K562 (cell line): Measurements from ENCODE around the gene LEMD3. TPM values are rescaled to one million over a fixed set of nuclear protein-coding genes. Genes with fewer than 3 reads are reported as not detected.

ENCODE experiments used
- ATAC-seq: fragments of 200-7000 bp; cut with Tn5 transposase; 3 replicates; pipeline ENCODE4 v1.9.1; 2020; ENCODE audit warnings: moderate library complexity
- BruUV-seq: library from RNA; stranded (reverse); fragments of 400-500 nt; replicated peaks from 2 replicates; lab custom pipeline; 2021; lab: Mats Ljungman, UMichigan
- CTCF ChIA-PET: fragments of 300-600 bp; formaldehyde crosslinking; extraction: SDS; loops from one replicate; lab custom pipeline; 2021; ENCODE audit warnings: low intra/inter-chr PET ratio; lab: Yijun Ruan, JAX
- POLR2A ChIA-PET: fragments of 300-600, 350-650 bp; sonication (Branson Sonifier 250); formaldehyde crosslinking; extraction: SDS; loops from one replicate; lab custom pipeline; 2021; ENCODE audit warnings: antibody characterized with exemption, inconsistent platforms; lab: Yijun Ruan, JAX
- DNase-seq, 4 experiments: peaks; one replicate each; pipeline versions ENCODE4 v3.0.0 to v3.0.0-alpha.2; 2011 to 2018; ENCODE audit warnings: low spot score in 3 of 4, mixed read lengths in 3 of 4; ENCODE audit errors: extremely low read depth in 1 of 4
- FAIRE-seq: peaks from 2 replicates; lab custom pipeline; 2011; peaks lifted over from hg19 to GRCh38; lab: Jason Lieb, UNC
- H2AFZ ChIP-seq: 2 replicates; pipeline ENCODE4 v1.6.0; 2011; ENCODE audit warnings: low read depth, low read length, control low read depth, inconsistent platforms
- H3K27ac ChIP-seq: fragments of 200-600 bp; 3 replicates; pipeline ENCODE4 v1.8.0; 2011; ENCODE audit warnings: low read depth, mild to moderate bottlenecking, control low read depth, inconsistent platforms, low read length, moderate library complexity, mixed read lengths; ENCODE audit errors: extremely low read depth
- H3K27me3 ChIP-seq, 2 experiments: fragments of 300-600 bp in 1 of 2; 2 replicates in 1 of 2; 3 replicates in 1 of 2; pipeline versions ENCODE4 v1.6.0 to v1.8.0; 2011; ENCODE audit warnings: inconsistent platforms in 2 of 2, low read length in 2 of 2, mild to moderate bottlenecking in 1 of 2, mixed read lengths in 1 of 2, moderate library complexity in 1 of 2; ENCODE audit not compliant: control insufficient read depth in 2 of 2, insufficient read depth in 2 of 2
- H3K36me3 ChIP-seq: fragments of 300-600 bp; 3 replicates; pipeline ENCODE4 v1.8.0; 2011; ENCODE audit warnings: mild to moderate bottlenecking, low read length, inconsistent platforms; ENCODE audit not compliant: control insufficient read depth, insufficient read depth
- H3K4me1 ChIP-seq, 2 experiments: fragments of 200-600 bp in 1 of 2; replicated peaks in 1 of 2; 2 replicates in 1 of 2; 3 replicates in 1 of 2; pipeline versions ENCODE4 v1.5.1 to v1.8.0; 2011; ENCODE audit warnings: inconsistent platforms in 2 of 2, low read length in 2 of 2, mild to moderate bottlenecking in 1 of 2, mixed read lengths in 1 of 2, moderate library complexity in 1 of 2; ENCODE audit not compliant: control insufficient read depth in 2 of 2, insufficient read depth in 2 of 2
- H3K4me2 ChIP-seq: 2 replicates; pipeline ENCODE4 v1.6.1; 2011; ENCODE audit warnings: low read length, control low read depth, inconsistent platforms, mixed read lengths; ENCODE audit not compliant: insufficient read depth
- H3K4me3 ChIP-seq: fragments of 200-600 bp; sonication (generic), shearing (Covaris generic); 2 replicates; pipeline ENCODE4 v1.5.1; 2016; ENCODE audit warnings: control low read depth, inconsistent platforms
- H3K79me2 ChIP-seq: fragments of 200-600 bp; 3 replicates; pipeline ENCODE4 v1.8.0; 2011; ENCODE audit warnings: low read length, inconsistent platforms; ENCODE audit not compliant: control insufficient read depth, insufficient read depth
- H3K9ac ChIP-seq, 2 experiments: 2 replicates each; pipeline versions ENCODE4 v1.6.0 to v1.6.1; 2011; ENCODE audit warnings: low read depth in 2 of 2, low read length in 2 of 2, control low read depth in 1 of 2, inconsistent platforms in 1 of 2, mild to moderate bottlenecking in 1 of 2, mixed read lengths in 1 of 2; ENCODE audit not compliant: insufficient read depth in 1 of 2
- H3K9me1 ChIP-seq: one replicate; pipeline ENCODE4 v1.6.0; 2011; ENCODE audit warnings: inconsistent platforms, mild to moderate bottlenecking, low read length, moderate library complexity; ENCODE audit not compliant: control insufficient read depth, insufficient read depth
- H3K9me3 ChIP-seq: replicated peaks from 2 replicates; pipeline ENCODE4 v1.5.1; 2011; ENCODE audit warnings: low read depth, low read length, inconsistent platforms; ENCODE audit not compliant: control insufficient read depth, insufficient read depth
- H4K20me1 ChIP-seq: replicated peaks from 2 replicates; pipeline ENCODE4 v1.6.1; 2011; ENCODE audit warnings: low read length, inconsistent platforms, mixed read lengths; ENCODE audit not compliant: control insufficient read depth, insufficient read depth
- CBX1 ChIP-seq: sonication (generic); IDR thresholded peaks from 2 replicates; pipeline ENCODE4 v1.6.1; 2016; ENCODE audit warnings: antibody characterized with exemption, low read depth, mild to moderate bottlenecking
- CXXC5 ChIP-seq: fragments of 250-450 bp; sonication (Bioruptor Pico); IDR thresholded peaks from 2 replicates; pipeline ENCODE4 v1.8.0; 2022; ENCODE audit warnings: inconsistent platforms, mild to moderate bottlenecking, moderate library complexity
- DPF2 ChIP-seq: fragments of 450-650 bp; IDR thresholded peaks from 2 replicates; pipeline ENCODE4 v1.6.1; 2016
- FIP1L1 ChIP-seq: fragments of 200-400 bp; formaldehyde crosslinking; IDR thresholded peaks from 2 replicates; pipeline ENCODE4 v1.6.1; 2018; ENCODE audit warnings: mild to moderate bottlenecking, low read depth, low read length; ENCODE audit not compliant: poor library complexity, severe bottlenecking
- FOSL1 ChIP-seq: fragments of 200-800 bp; sonication (Bioruptor generic); conservative IDR thresholded peaks from 2 replicates; pipeline ENCODE4 v1.6.1; 2016; ENCODE audit warnings: missing genetic modification characterization, missing compliant biosample characterization
- MAFK ChIP-seq: IDR thresholded peaks from 2 replicates; pipeline ENCODE4 v1.6.1; 2011; ENCODE audit warnings: low read length, improper control_type of control experiment
- MCM5 ChIP-seq: fragments of 450-650 bp; IDR thresholded peaks from 2 replicates; pipeline ENCODE4 v1.6.1; 2016; ENCODE audit warnings: low read depth
- MEIS2 ChIP-seq: fragments of 450-650 bp; IDR thresholded peaks from 2 replicates; pipeline ENCODE4 v1.6.1; 2014; ENCODE audit warnings: mild to moderate bottlenecking; ENCODE audit not compliant: partially characterized antibody
- MYNN ChIP-seq, 2 experiments: sonication (generic); formaldehyde crosslinking in 1 of 2; IDR thresholded peaks; 2 replicates each; pipeline versions ENCODE4 v1.5.0 to v1.6.1; 2016 to 2020; ENCODE audit warnings: antibody characterized with exemption in 1 of 2, missing genetic modification reagents in 1 of 2
- PHF20 ChIP-seq: fragments of 450-650 bp; IDR thresholded peaks from 2 replicates; pipeline ENCODE4 v1.6.1; 2018; ENCODE audit not compliant: partially characterized antibody
- POLR2A ChIP-seq: fragments of 450-650 bp; conservative IDR thresholded peaks from 2 replicates; pipeline ENCODE4 v1.6.1; 2016
- POLR3A ChIP-seq: IDR thresholded peaks from 2 replicates; pipeline ENCODE4 v1.6.1; 2011; ENCODE audit warnings: borderline replicate concordance, mild to moderate bottlenecking, moderate library complexity; ENCODE audit not compliant: insufficient read length, insufficient read depth; ENCODE audit errors: extremely low read depth
- SAP30 ChIP-seq: fragments of 200-600 bp; sonication (generic); IDR thresholded peaks from 2 replicates; pipeline ENCODE4 v1.6.1; 2012; ENCODE audit warnings: borderline replicate concordance, low read depth, mild to moderate bottlenecking, moderate library complexity, low read length, control low read depth, inconsistent platforms; ENCODE audit not compliant: insufficient read depth, poor library complexity, severe bottlenecking
- STAT5A ChIP-seq: IDR thresholded peaks from 2 replicates; pipeline ENCODE4 v1.6.1; 2012; ENCODE audit warnings: low read length, inconsistent platforms, borderline replicate concordance
- ZC3H4 ChIP-seq: sonication (generic); formaldehyde crosslinking; IDR thresholded peaks from 2 replicates; pipeline ENCODE4 v1.9.0; 2021; ENCODE audit warnings: missing genetic modification reagents, borderline replicate concordance
- ZNF224 ChIP-seq: sonication (generic); formaldehyde crosslinking; IDR thresholded peaks from 2 replicates; pipeline ENCODE4 v1.8.0; 2022; ENCODE audit warnings: mild to moderate bottlenecking, missing genetic modification reagents
- ZNF707 ChIP-seq: fragments of 250-450 bp; sonication (Bioruptor Pico); conservative IDR thresholded peaks from 2 replicates; pipeline ENCODE4 v1.8.0; 2022; ENCODE audit warnings: inconsistent platforms, mild to moderate bottlenecking, moderate library complexity
- ZNF79 ChIP-seq: fragments of 250-450 bp; sonication (Bioruptor Pico); IDR thresholded peaks from 2 replicates; pipeline ENCODE4 v1.4.0; 2020; ENCODE audit warnings: low read depth, mild to moderate bottlenecking, moderate library complexity
- WGBS: fragments of 100-300 bp; shearing (Covaris generic); methylation state at CpG from one replicate; pipeline ENCODE4 v1.1.6; 2016; ENCODE audit warnings: low coverage, mixed read lengths; ENCODE audit not compliant: insufficient coverage; ENCODE audit errors: missing lambda C conversion rate; 5-methylcytosine and 5-hydroxymethylcytosine counted together
- in situ Hi-C: fragments of 300-500 bp; cut with MboI; formaldehyde crosslinking; loops from 4 replicates; pipeline ENCODE4 v1.15.0; 2018; ENCODE audit warnings: inconsistent platforms, mixed read lengths
- intact Hi-C: fragments of 100-400 bp; cut with micrococcal nuclease; formaldehyde crosslinking; loops from 2 replicates; pipeline ENCODE4 v1.14.2; 2022
- polyA plus RNA-seq, 8 experiments: library from polyadenylated mRNA; depleted of rRNA in 4 of 8; stranded (reverse) in 5 of 8; unstranded in 3 of 8; fragments of >200 nt; fragmentation: Nextera tagmentation in 2 of 8; fragmentation: Illumina TruSeq in 1 of 8; extraction: Ambion mirVana in 2 of 8; extraction: Trizol in 1 of 8; gene quantifications; 2 replicates each; pipeline versions ENCODE4 v1.2.1 to v1.2.3, GENCODE V29; 2011 to 2014; ENCODE audit warnings: inconsistent platforms in 1 of 8, missing spikeins in 1 of 8
- total RNA-seq, 7 experiments: library from RNA; depleted of rRNA in 6 of 7; stranded (reverse); fragments of >200 nt in 6 of 7; fragmentation: Illumina TruSeq in 2 of 7; extraction: Trizol in 2 of 7; gene quantifications; 2 replicates each; pipeline versions ENCODE4 v1.2.1 to v1.2.3, GENCODE V29; 2011 to 2021; ENCODE audit warnings: low replicate concordance in 1 of 7
- TF ChIP-seq, protein P1 (sequence below), 2 experiments: fragments of 450-650 bp in 1 of 2; sonication (generic) in 1 of 2; formaldehyde crosslinking in 1 of 2; IDR thresholded peaks in 1 of 2; conservative IDR thresholded peaks in 1 of 2; 2 replicates each; pipeline versions ENCODE4 v1.6.1 to v1.8.1; 2016 to 2023; ENCODE audit warnings: mild to moderate bottlenecking in 2 of 2, moderate library complexity in 2 of 2, inconsistent platforms in 1 of 2, missing genetic modification reagents in 1 of 2

LEMD3 gene
- total and polyA plus RNA-seq, 9 of the 15 experiments (the other 6 are each of a cell fraction or from before 2014, with no cell fraction given) = 6.8 to 37.4 (median 17.2) TPM

DNA sequence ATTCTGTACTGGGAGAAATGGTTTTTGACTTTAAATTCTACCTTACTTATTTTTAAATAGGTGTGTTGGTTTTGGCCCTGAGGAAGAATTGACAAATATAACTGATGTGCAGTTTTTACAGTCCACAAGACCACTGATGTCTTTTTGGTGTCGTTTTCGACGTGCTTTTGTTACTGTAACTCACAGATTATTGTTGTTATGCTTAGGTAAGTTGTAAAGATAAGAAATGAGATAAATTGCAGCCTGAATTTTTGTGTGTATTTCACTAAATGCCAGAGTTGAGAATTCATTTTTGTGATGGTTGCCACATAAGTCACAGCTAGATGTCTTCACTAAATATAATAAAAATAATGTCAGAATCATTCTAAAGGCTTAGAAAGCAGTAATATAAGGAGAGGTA, 69.2 kb downstream of the LEMD3 start (continued):
- TF ChIP-seq POLR3A = no peak
- TF ChIP-seq, all 486 proteins: peak for 0

DNA sequence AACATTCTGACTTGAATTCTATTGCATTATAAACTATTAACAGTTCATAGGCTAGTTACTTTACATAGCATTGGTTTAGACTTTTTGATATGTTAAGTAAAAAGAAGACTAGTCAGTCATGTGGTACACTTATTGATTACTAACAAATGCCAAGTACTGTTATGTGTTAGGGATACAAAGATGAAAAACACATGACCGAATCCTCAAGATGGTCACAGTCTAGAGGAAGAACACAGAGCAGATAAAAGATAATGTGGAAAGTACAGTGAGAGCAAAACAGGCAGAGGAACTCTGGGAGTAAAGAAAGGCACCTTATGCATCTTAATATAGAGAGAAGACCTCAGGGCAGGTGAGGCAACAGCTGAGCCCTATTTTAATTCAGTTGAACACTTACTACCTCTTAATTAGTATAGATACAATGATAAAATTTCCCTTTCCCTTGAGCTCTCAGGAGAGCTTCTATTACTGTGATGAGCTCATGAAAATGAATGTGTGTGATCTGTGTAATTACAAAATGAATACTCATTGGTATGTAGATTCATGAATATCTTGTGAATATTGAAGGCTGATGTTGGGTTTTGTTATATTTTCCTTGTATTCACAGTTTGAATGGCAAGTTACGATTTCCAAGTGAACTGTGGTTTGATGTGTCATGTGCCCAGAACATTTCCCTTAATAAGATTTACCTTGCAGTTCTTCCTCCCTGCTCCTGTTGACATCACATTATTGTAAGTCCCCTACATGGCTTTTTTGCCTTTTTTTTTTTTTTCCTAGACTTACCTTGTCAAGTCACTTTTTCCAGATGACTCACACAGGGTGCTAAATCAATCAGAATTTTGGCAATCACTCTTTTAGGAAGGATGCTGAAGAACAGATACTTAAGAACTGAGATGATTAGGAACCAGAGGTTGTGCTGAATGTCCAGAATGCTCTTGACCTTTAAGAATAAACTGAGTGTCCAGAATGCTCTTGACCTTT, 79.6 kb downstream of the LEMD3 start:
- Histone ChIP-seq H3K9me3 (no peaks in the 10 kb centered on the region), H3K4me2 (no peak overlapping the region), H3K9ac (no peak overlapping the region), H3K27me3 (no peaks in the 10 kb centered on the region), H3K4me3 (no peak overlapping the region), H3K79me2 (no peaks in the 10 kb centered on the region), H3K36me3 (peaks cover 18% of the 10 kb centered on the region; the same call in 2 of the 3 replicates), H2AFZ (no peak overlapping the region), H4K20me1 (no peaks in the 10 kb centered on the region), H3K27ac (no peak overlapping the region), H3K4me1 (no peaks in the 10 kb centered on the region), H3K9me1 (no peaks in the 10 kb centered on the region)
- no TSS peak for BruUV-seq
- ChIA-PET POLR2A (no interaction called here), CTCF (no interaction called here)
- ATAC-seq (no peak), DNase-seq (peak in 1 of 4 experiments; percentile 1), FAIRE-seq (no peak)
- WGBS = 82% methylated on average over 2 of the region's 2 CpGs
- intact Hi-C loops = no loop called here
- in situ Hi-C loops = no loop called here
- TF ChIP-seq MYNN (IDR thresholded peaks at IDR 0.05) (no peak), MYNN (CRISPR knock-in tag; IDR thresholded peaks at IDR 0.05) (no peak), FOSL1 (peak; percentile 81), ZNF707 (CRISPR knock-in tag) (no peak), MAFK (no peak), ZNF79 (CRISPR knock-in tag) (no peak), MEIS2 (peak; percentile 80), ZC3H4 (CRISPR knock-in tag) (no peak), CXXC5 (CRISPR knock-in tag) (no peak), FIP1L1 (no peak), CBX1 (no peak), PHF20 (no peak), ZNF224 (CRISPR knock-in tag) (no peak), MCM5 (no peak), DPF2 (0 out of 2 replicates have a peak, but pooled peaks have one; percentile 20), SAP30 (no peak), STAT5A (no peak), POLR2A (0 out of 2 replicates have a peak, but pooled peaks have one; percentile 29)
- TF ChIP-seq, protein P1, sequence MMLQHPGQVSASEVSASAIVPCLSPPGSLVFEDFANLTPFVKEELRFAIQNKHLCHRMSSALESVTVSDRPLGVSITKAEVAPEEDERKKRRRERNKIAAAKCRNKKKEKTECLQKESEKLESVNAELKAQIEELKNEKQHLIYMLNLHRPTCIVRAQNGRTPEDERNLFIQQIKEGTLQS (IDR thresholded peaks at IDR 0.05) = peak; percentile 61
- TF ChIP-seq, protein P1 (CRISPR knock-in tag; conservative IDR thresholded peaks at IDR 0.05) = no peak
